ENCODE results near the gene KRTAP10-11.
A peak's percentile ranks its signal among the peaks of the same experiment; 100 is the strongest.

Gene KRTAP10-11

GRCh38 chr21:44602463-44602850 lies 43.8 kb upstream of the KRTAP10-11 start:
- Histone ChIP-seq H3K23ac (ENCODE audit: low read depth, low read length, poor library complexity) (peak overlapping the region; percentile 10), H4K8ac (ENCODE audit: low read depth, low read length) (no peak overlapping the region), H4K91ac (ENCODE audit: low read depth, low read length, poor library complexity) (no peak overlapping the region), H3K9me3 (replicated peaks in 1 of 2; ENCODE audit: control insufficient read depth in 2 of 2, insufficient read depth in 1 of 2, low read depth in 1 of 2, low read length in 2 of 2) (peaks cover 4 to 5% of the 10 kb centered on the region in 2 donors), H2BK12ac (ENCODE audit: low read length) (no peak overlapping the region), H3K4me3 (ENCODE audit: low read length in 2 of 2) (no peak overlapping the region), H3K36me3 (replicated peaks in 1 of 2; ENCODE audit: control insufficient read depth in 2 of 2, insufficient read depth in 2 of 2, low read length in 2 of 2) (no peaks in the 10 kb centered on the region), H3K4me1 (ENCODE audit: control insufficient read depth in 2 of 2, insufficient read depth in 1 of 2, low read depth in 1 of 2, low read length in 2 of 2) (peaks cover 1% of the 10 kb centered on the region in 2 donors), H2BK5ac (ENCODE audit: low read length) (no peak overlapping the region), H3K79me1 (ENCODE audit: low read depth, low read length) (no peaks in the 10 kb centered on the region), H3K4ac (ENCODE audit: low read length) (no peak overlapping the region), H2AK5ac (ENCODE audit: low read depth, low read length) (peak overlapping the region; percentile 78), H3K14ac (ENCODE audit: low read length) (no peak overlapping the region), H2AFZ (ENCODE audit: low read length) (peak overlapping the region; percentile 26), H3K27ac (replicated peaks; ENCODE audit: low read length) (no peak overlapping the region), H3K27me3 (ENCODE audit: control insufficient read depth in 3 of 3, insufficient read depth in 3 of 3, low read depth in 1 of 3, low read length in 3 of 3) (peaks cover 0 to 4% (median 0%) of the 10 kb centered on the region in 3 experiments), H3K9ac (ENCODE audit: low read depth, low read length, poor library complexity) (no peak overlapping the region), H3K18ac (ENCODE audit: low read length) (peak overlapping the region; percentile 65), H2BK15ac (ENCODE audit: low read length) (no peak overlapping the region), H3K4me2 (ENCODE audit: insufficient read depth, low read length, poor library complexity, severe bottlenecking) (no peak overlapping the region), H2BK120ac (ENCODE audit: low read depth, low read length) (no peak overlapping the region)
- WGBS, 2 donors (ENCODE audit: extremely low coverage in 2 of 2, insufficient read length in 2 of 2, insufficient replicate concordance in 1 of 2), result no CpG with 5 or more reads among the region's 21 CpGs
- no peak for DNase-seq (ENCODE audit: low spot score)

GRCh38 chr21:44603109-44603875 lies 42.9 kb upstream of the KRTAP10-11 start:
- no peaks in the 10 kb centered on the region for H3K79me1 ChIP-seq (ENCODE audit: low read depth, low read length)
- H3K27me3 ChIP-seq (ENCODE audit: control insufficient read depth in 3 of 3, insufficient read depth in 3 of 3, low read depth in 1 of 3, low read length in 3 of 3), result peaks cover 0 to 4% (median 0%) of the 10 kb centered on the region in 3 experiments
- H3K36me3 ChIP-seq (replicated peaks in 1 of 2; ENCODE audit: control insufficient read depth in 2 of 2, insufficient read depth in 2 of 2, low read length in 2 of 2), result no peaks in the 10 kb centered on the region
- no peak overlapping the region for H3K4me3 ChIP-seq (ENCODE audit: low read length in 2 of 2)
- H2AK5ac ChIP-seq (ENCODE audit: low read depth, low read length), result peak overlapping the region; percentile 58
- H3K14ac ChIP-seq (ENCODE audit: low read length), result no peak overlapping the region
- H2BK5ac ChIP-seq (ENCODE audit: low read length), result peak overlapping the region; percentile 39
- WGBS, 2 donors (ENCODE audit: extremely low coverage in 2 of 2, insufficient read length in 2 of 2, insufficient replicate concordance in 1 of 2), result no CpG with 5 or more reads among the region's 17 CpGs
- H3K4me1 ChIP-seq (ENCODE audit: control insufficient read depth in 2 of 2, insufficient read depth in 1 of 2, low read depth in 1 of 2, low read length in 2 of 2), result peaks cover 0 to 1% of the 10 kb centered on the region in 2 donors
- no peak overlapping the region for H3K4me2 ChIP-seq (ENCODE audit: insufficient read depth, low read length, poor library complexity, severe bottlenecking)
- no peak overlapping the region for H3K27ac ChIP-seq (replicated peaks; ENCODE audit: low read length)
- peak overlapping the region; percentile 44 for H3K4ac ChIP-seq (ENCODE audit: low read length)
- H3K9ac ChIP-seq (ENCODE audit: low read depth, low read length, poor library complexity), result no peak overlapping the region
- no peak overlapping the region for H2BK12ac ChIP-seq (ENCODE audit: low read length)
- H2AFZ ChIP-seq (ENCODE audit: low read length), result no peak overlapping the region
- no peak overlapping the region for H4K8ac ChIP-seq (ENCODE audit: low read depth, low read length)
- H3K18ac ChIP-seq (ENCODE audit: low read length), result peak overlapping the region; percentile 81
- H2BK15ac ChIP-seq (ENCODE audit: low read length), result peak overlapping the region; percentile 46
- H4K91ac ChIP-seq (ENCODE audit: low read depth, low read length, poor library complexity), result no peak overlapping the region
- H2BK120ac ChIP-seq (ENCODE audit: low read depth, low read length), result peak overlapping the region; percentile 5
- peaks cover 4 to 5% of the 10 kb centered on the region in 2 donors for H3K9me3 ChIP-seq (replicated peaks in 1 of 2; ENCODE audit: control insufficient read depth in 2 of 2, insufficient read depth in 1 of 2, low read depth in 1 of 2, low read length in 2 of 2)
- H3K23ac ChIP-seq (ENCODE audit: low read depth, low read length, poor library complexity), result peak overlapping the region; percentile 31
- DNase-seq (ENCODE audit: low spot score), result no peak

- Histone ChIP-seq H3K79me1 (ENCODE audit: low read depth, low read length) (no peaks in the 10 kb centered on the region), H3K4me1 (ENCODE audit: control insufficient read depth in 2 of 2, insufficient read depth in 1 of 2, low read depth in 1 of 2, low read length in 2 of 2) (peaks cover 0 to 1% of the 10 kb centered on the region in 2 donors), H2BK15ac (ENCODE audit: low read length) (no peak overlapping the region), H2AK5ac (ENCODE audit: low read depth, low read length) (no peak overlapping the region), H2BK120ac (ENCODE audit: low read depth, low read length) (no peak overlapping the region), H3K27me3 (ENCODE audit: control insufficient read depth in 3 of 3, insufficient read depth in 3 of 3, low read depth in 1 of 3, low read length in 3 of 3) (peaks cover 0 to 4% (median 0%) of the 10 kb centered on the region in 3 experiments), H3K4me2 (ENCODE audit: insufficient read depth, low read length, poor library complexity, severe bottlenecking) (no peak overlapping the region), H3K9ac (ENCODE audit: low read depth, low read length, poor library complexity) (no peak overlapping the region), H3K18ac (ENCODE audit: low read length) (no peak overlapping the region), H3K27ac (replicated peaks; ENCODE audit: low read length) (no peak overlapping the region), H4K91ac (ENCODE audit: low read depth, low read length, poor library complexity) (no peak overlapping the region), H2BK5ac (ENCODE audit: low read length) (no peak overlapping the region), H2BK12ac (ENCODE audit: low read length) (no peak overlapping the region), H3K9me3 (replicated peaks in 1 of 2; ENCODE audit: control insufficient read depth in 2 of 2, insufficient read depth in 1 of 2, low read depth in 1 of 2, low read length in 2 of 2) (peaks cover 4 to 5% of the 10 kb centered on the region in 2 donors), H3K4ac (ENCODE audit: low read length) (no peak overlapping the region), H3K14ac (ENCODE audit: low read length) (no peak overlapping the region), H2AFZ (ENCODE audit: low read length) (no peak overlapping the region), H3K36me3 (replicated peaks in 1 of 2; ENCODE audit: control insufficient read depth in 2 of 2, insufficient read depth in 2 of 2, low read length in 2 of 2) (no peaks in the 10 kb centered on the region), H4K8ac (ENCODE audit: low read depth, low read length) (no peak overlapping the region), H3K4me3 (ENCODE audit: low read length in 2 of 2) (no peak overlapping the region), H3K23ac (ENCODE audit: low read depth, low read length, poor library complexity) (no peak overlapping the region)
- DNase-seq (ENCODE audit: low spot score), result no peak
- no CpG with 5 or more reads among the region's 8 CpGs for WGBS, 2 donors (ENCODE audit: extremely low coverage in 2 of 2, insufficient read length in 2 of 2, insufficient replicate concordance in 1 of 2)
These were observed 42.3 kb upstream of the KRTAP10-11 start for GRCh38 chr21:44603911-44604310.

GRCh38 chr21:44606495-44606894 lies 39.7 kb upstream of the KRTAP10-11 start:
- H3K4me1 ChIP-seq (ENCODE audit: control insufficient read depth in 2 of 2, insufficient read depth in 1 of 2, low read depth in 1 of 2, low read length in 2 of 2), result no peaks in the 10 kb centered on the region
- H2BK5ac ChIP-seq (ENCODE audit: low read length), result no peak overlapping the region
- H2BK15ac ChIP-seq (ENCODE audit: low read length), result no peak overlapping the region
- no peak overlapping the region for H3K14ac ChIP-seq (ENCODE audit: low read length)
- no peak overlapping the region for H3K4me2 ChIP-seq (ENCODE audit: insufficient read depth, low read length, poor library complexity, severe bottlenecking)
- H3K27me3 ChIP-seq (ENCODE audit: control insufficient read depth in 3 of 3, insufficient read depth in 3 of 3, low read depth in 1 of 3, low read length in 3 of 3), result peaks cover 0 to 4% (median 0%) of the 10 kb centered on the region in 3 experiments
- H3K9ac ChIP-seq (ENCODE audit: low read depth, low read length, poor library complexity), result no peak overlapping the region
- H4K8ac ChIP-seq (ENCODE audit: low read depth, low read length), result no peak overlapping the region
- H3K18ac ChIP-seq (ENCODE audit: low read length), result no peak overlapping the region
- H3K23ac ChIP-seq (ENCODE audit: low read depth, low read length, poor library complexity), result no peak overlapping the region
- H3K79me1 ChIP-seq (ENCODE audit: low read depth, low read length), result no peaks in the 10 kb centered on the region
- H3K4me3 ChIP-seq (ENCODE audit: low read length in 2 of 2), result no peak overlapping the region
- no peak overlapping the region for H3K4ac ChIP-seq (ENCODE audit: low read length)
- DNase-seq (ENCODE audit: low spot score), result no peak
- no peak overlapping the region for H3K27ac ChIP-seq (replicated peaks; ENCODE audit: low read length)
- no peaks in the 10 kb centered on the region for H3K36me3 ChIP-seq (replicated peaks in 1 of 2; ENCODE audit: control insufficient read depth in 2 of 2, insufficient read depth in 2 of 2, low read length in 2 of 2)
- WGBS, 2 donors (ENCODE audit: extremely low coverage in 2 of 2, insufficient read length in 2 of 2, insufficient replicate concordance in 1 of 2), result no CpG with 5 or more reads among the region's 4 CpGs
- no peak overlapping the region for H2BK12ac ChIP-seq (ENCODE audit: low read length)
- H2BK120ac ChIP-seq (ENCODE audit: low read depth, low read length), result no peak overlapping the region
- no peak overlapping the region for H2AFZ ChIP-seq (ENCODE audit: low read length)
- H4K91ac ChIP-seq (ENCODE audit: low read depth, low read length, poor library complexity), result no peak overlapping the region
- H2AK5ac ChIP-seq (ENCODE audit: low read depth, low read length), result no peak overlapping the region
- peaks cover 3 to 5% of the 10 kb centered on the region in 2 donors for H3K9me3 ChIP-seq (replicated peaks in 1 of 2; ENCODE audit: control insufficient read depth in 2 of 2, insufficient read depth in 1 of 2, low read depth in 1 of 2, low read length in 2 of 2)
